Ectodermal cell (in vitro differentiated cells): ENCODE results near the gene FLYWCH1.
"Not testable (repeated sequence)": the region's sequence is repeated elsewhere in the genome, so short reads cannot be mapped to it uniquely, and the experiment has no call there.

ENCODE experiments used
- H3K27ac ChIP-seq: 2 replicates; pipeline ENCODE4 v1.7.0; 2013; ENCODE audit warnings: mild to moderate bottlenecking, low read depth, low read length; ENCODE audit not compliant: insufficient read depth, poor library complexity, severe bottlenecking
- H3K27me3 ChIP-seq: 2 replicates; pipeline ENCODE4 v1.7.0; 2013; ENCODE audit warnings: mild to moderate bottlenecking, low read length; ENCODE audit not compliant: insufficient read depth, control insufficient read depth, poor library complexity, severe bottlenecking
- H3K36me3 ChIP-seq: one replicate; pipeline ENCODE4 v1.7.0; 2013; ENCODE audit warnings: low read length; ENCODE audit not compliant: control insufficient read depth, insufficient read depth
- H3K4me1 ChIP-seq: one replicate; pipeline ENCODE4 v1.7.0; 2013; ENCODE audit warnings: low read length; ENCODE audit not compliant: control insufficient read depth, insufficient read depth
- H3K4me3 ChIP-seq: 2 replicates; pipeline ENCODE4 v1.7.0; 2013; ENCODE audit warnings: low read depth, low read length, control low read depth; ENCODE audit not compliant: insufficient read depth
- H3K9me3 ChIP-seq: 2 replicates; pipeline ENCODE4 v1.7.0; 2013; ENCODE audit warnings: mild to moderate bottlenecking, low read length, moderate library complexity; ENCODE audit not compliant: control insufficient read depth
- WGBS, 2 experiments: methylation state at CpG; one replicate each; pipeline ENCODE4 v1.1.7; 2013; ENCODE audit warnings: missing lambda C conversion rate in 2 of 2; 5-methylcytosine and 5-hydroxymethylcytosine counted together

FLYWCH1 gene

DNA sequence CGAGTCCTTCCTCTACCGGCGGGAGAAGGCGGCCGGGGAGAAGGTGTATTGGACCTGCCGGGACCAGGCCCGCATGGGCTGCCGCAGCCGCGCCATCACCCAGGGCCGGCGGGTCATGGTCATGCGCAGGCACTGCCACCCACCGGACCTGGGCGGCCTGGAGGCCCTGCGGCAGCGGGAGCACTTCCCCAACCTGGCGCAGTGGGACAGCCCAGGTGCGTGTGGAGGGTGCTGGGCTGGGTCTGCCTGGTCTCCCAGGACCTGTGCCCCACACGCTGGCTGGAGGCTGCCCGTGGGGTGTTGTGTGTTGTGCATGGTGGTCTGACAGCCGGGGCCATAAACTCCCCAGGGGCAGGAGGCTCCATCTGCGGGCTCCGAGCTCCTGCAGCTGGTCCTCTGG, 25.4 kb downstream of the FLYWCH1 start:
- H3K27ac ChIP-seq, result no peak overlapping the region
- H3K27me3 ChIP-seq, result no peaks in the 10 kb centered on the region
- H3K4me1 ChIP-seq, result no peaks in the 10 kb centered on the region
- no peak overlapping the region for H3K4me3 ChIP-seq
- no peaks in the 10 kb centered on the region for H3K9me3 ChIP-seq
- H3K36me3 ChIP-seq, result peaks cover 14% of the 10 kb centered on the region
- 95 to 96% methylated on average over 24 of the region's 24 CpGs for WGBS, 2 experiments

DNA sequence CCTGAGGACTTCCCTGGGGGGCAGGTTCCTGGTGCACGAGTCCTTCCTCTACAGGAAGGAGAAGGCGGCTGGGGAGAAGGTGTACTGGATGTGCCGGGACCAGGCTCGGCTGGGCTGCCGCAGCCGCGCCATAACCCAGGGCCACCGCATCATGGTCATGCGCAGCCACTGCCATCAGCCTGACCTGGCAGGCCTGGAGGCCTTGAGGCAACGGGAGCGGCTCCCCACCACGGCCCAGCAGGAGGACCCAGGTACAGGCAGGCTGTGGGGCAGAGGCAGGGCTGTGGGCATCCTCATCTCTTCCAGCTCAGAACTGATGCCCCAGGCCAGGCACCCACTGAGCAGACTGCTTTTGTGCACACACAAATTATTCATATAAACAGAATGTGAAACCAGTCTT, 26.5 kb downstream of the FLYWCH1 start:
- Histone ChIP-seq H3K9me3 (no peaks in the 10 kb centered on the region), H3K27me3 (no peaks in the 10 kb centered on the region), H3K36me3 (peaks cover 14% of the 10 kb centered on the region), H3K27ac (no peak overlapping the region), H3K4me1 (no peaks in the 10 kb centered on the region), H3K4me3 (no peak overlapping the region)
- WGBS, 2 experiments, result 96% methylated on average over 12 of the region's 12 CpGs

GRCh38 chr16:2939968-2940367, 28.2 kb downstream of the FLYWCH1 start:
- Histone ChIP-seq H3K4me3 (no peak overlapping the region), H3K27me3 (no peaks in the 10 kb centered on the region), H3K27ac (no peak overlapping the region), H3K4me1 (no peaks in the 10 kb centered on the region), H3K36me3 (peaks cover 14% of the 10 kb centered on the region), H3K9me3 (no peaks in the 10 kb centered on the region)
- WGBS, 2 experiments, result 95 to 98% methylated on average over 2 of the region's 2 CpGs

DNA sequence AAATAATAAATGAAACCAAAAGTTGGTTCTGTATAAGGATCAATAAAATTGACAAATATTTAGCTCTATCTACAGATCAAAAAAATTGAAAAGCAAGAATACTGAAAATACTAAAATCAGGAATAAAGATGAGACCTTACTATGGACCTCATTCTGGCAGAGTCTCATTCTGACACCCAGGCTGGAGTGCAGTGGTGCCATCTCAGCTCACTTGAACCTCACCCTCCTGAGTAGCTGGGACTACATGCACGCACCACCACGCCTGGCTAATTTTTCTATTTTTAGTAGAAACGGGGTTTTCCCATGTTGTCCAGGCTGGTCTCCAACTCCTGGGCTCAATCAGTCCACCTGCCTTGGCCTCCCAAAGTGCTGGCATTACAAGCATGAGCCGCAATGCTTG, 30.3 kb downstream of the FLYWCH1 start:
- Histone ChIP-seq H3K36me3 (peaks cover 14% of the 10 kb centered on the region), H3K27me3 (no peaks in the 10 kb centered on the region), H3K9me3 (no peaks in the 10 kb centered on the region), H3K27ac (no peak overlapping the region), H3K4me1 (no peaks in the 10 kb centered on the region), H3K4me3 (no peak overlapping the region)
- WGBS, 2 experiments, result 91 to 95% methylated on average over 4 of the region's 4 CpGs

- WGBS, 2 experiments, result 86 to 87% methylated on average over 12 of the region's 12 CpGs
- not testable (repeated sequence) for H3K9me3 ChIP-seq, H3K27me3 ChIP-seq, H3K4me3 ChIP-seq, H3K4me1 ChIP-seq, H3K27ac ChIP-seq
- H3K36me3 ChIP-seq, result peaks cover 11% of the 10 kb centered on the region
These were observed 32.0 kb downstream of the FLYWCH1 start for GRCh38 chr16:2943716-2944115.

- Histone ChIP-seq H3K4me1 (no peaks in the 10 kb centered on the region), H3K4me3 (no peak overlapping the region), H3K27ac (no peak overlapping the region), H3K27me3 (no peaks in the 10 kb centered on the region), H3K36me3 (no peaks in the 10 kb centered on the region), H3K9me3 (no peaks in the 10 kb centered on the region)
- WGBS, 2 experiments, result 93 to 98% methylated on average over 4 of the region's 4 CpGs
These were observed 34.9 kb downstream of the FLYWCH1 start for GRCh38 chr16:2946649-2947048.

DNA sequence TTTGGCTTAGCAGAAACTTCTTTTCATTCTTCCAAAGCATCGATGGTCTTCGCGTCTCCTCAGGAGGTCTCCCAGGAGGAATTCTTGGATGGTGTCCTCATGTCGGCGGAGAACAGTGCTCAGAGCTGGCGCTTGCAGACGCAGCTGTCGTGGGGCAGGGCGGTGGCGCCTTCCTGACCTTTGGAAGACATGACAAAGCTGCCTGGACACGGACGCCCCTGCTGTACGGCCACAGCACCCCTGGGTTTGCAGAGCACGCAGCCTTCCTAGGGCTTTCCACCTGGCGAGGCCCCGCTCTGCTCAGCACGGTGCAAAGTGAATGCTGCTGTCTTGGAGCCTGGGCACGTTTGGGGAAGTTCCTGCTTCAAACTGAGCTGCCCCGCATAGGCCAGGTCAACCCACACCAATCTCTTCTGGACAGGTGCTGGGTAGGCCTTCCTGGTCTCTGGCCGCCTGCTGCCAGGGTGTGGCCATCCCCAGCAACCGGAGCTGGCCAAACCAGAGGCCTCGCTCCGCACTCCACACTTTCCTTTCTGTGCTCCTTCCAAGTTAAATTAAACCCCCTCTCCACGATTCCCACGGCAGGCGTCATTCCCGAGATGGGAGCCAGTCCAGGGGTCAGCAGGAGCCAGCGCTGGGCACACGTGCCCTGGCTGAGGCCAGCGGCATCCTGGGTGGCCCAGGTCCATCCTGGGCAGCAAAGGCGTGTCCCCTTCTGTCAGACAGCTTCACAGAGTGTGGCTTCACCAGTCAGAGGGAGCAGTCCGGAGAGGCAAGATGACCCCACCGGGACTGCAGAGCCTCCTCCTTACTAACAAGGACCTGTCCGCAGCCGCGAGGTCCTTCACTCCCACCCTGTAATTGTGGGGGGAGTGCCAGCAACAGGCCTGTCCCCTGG, 37.3 kb downstream of the FLYWCH1 start:
- Histone ChIP-seq H3K4me1 (no peaks in the 10 kb centered on the region), H3K27me3 (no peaks in the 10 kb centered on the region), H3K9me3 (no peaks in the 10 kb centered on the region), H3K4me3 (no peak overlapping the region), H3K27ac (no peak overlapping the region), H3K36me3 (no peaks in the 10 kb centered on the region)
- WGBS, 2 experiments, result 92 to 94% methylated on average over 36 of the region's 36 CpGs

DNA sequence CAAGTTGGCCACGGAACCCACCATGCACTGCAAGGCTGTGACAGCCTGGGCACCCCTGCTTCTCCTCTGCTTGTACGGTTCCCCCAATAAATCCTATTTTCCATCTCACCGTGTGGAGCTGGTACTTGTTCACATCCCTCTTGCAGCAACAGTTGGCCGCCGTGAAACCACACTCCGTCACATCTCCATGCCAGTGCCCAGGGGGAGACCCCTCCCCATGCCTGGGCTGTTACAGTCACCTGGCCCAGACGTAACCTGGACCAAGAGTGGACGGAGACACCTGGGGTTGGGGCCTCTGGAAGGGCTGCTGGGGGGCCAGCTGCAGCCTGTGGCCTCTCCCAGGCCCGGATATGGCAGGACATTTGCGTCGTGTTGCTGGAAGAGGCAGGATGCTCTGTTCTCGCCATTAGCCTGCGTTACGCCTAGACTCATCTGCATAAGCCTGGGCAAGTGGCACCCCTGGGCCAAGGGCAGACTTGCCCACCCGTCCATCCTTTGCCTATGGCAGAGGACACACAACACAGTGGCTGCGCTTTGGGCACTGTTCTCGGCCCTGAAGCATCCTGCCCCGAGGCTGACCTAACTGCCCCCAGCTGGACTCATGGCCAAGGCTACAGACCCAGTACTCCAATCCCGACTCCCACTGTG, 38.1 kb downstream of the FLYWCH1 start:
- no peaks in the 10 kb centered on the region for H3K27me3 ChIP-seq
- 94 to 95% methylated on average over 19 of the region's 19 CpGs for WGBS, 2 experiments
- H3K27ac ChIP-seq, result no peak overlapping the region
- no peaks in the 10 kb centered on the region for H3K4me1 ChIP-seq
- no peak overlapping the region for H3K4me3 ChIP-seq
- H3K9me3 ChIP-seq, result no peaks in the 10 kb centered on the region
- no peaks in the 10 kb centered on the region for H3K36me3 ChIP-seq

DNA sequence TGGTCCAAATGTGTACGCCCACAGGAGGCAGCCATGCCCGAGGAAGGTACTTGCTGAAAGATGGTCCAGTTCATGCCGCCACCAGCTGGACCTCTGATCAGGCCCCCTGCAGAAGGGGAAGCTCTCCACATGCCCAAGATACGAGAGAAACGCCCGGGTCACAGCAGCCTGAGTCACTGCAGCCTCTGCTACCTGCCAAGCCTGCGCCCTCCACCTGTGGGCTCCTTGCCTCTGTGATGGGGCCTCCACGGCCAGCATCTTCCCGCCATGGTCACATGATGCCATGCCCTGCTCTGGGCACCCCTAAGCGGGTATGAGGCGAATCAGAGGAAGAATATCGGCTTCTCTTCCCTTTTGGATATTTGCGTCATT, 38.6 kb downstream of the FLYWCH1 start:
- Histone ChIP-seq H3K4me3 (no peak overlapping the region), H3K4me1 (peaks cover 3% of the 10 kb centered on the region), H3K27me3 (no peaks in the 10 kb centered on the region), H3K27ac (no peak overlapping the region), H3K9me3 (no peaks in the 10 kb centered on the region), H3K36me3 (no peaks in the 10 kb centered on the region)
- 95 to 96% methylated on average over 13 of the region's 13 CpGs for WGBS, 2 experiments

- H3K4me3 ChIP-seq, result no peak overlapping the region
- no peak overlapping the region for H3K27ac ChIP-seq
- H3K36me3 ChIP-seq, result no peaks in the 10 kb centered on the region
- no peaks in the 10 kb centered on the region for H3K9me3 ChIP-seq
- peaks cover 4% of the 10 kb centered on the region for H3K4me1 ChIP-seq
- H3K27me3 ChIP-seq, result no peaks in the 10 kb centered on the region
- 88 to 89% methylated on average over 16 of the region's 16 CpGs for WGBS, 2 experiments
These were observed 39.0 kb downstream of the FLYWCH1 start for GRCh38 chr16:2950773-2951172.
